MG63 (cell line): ENCODE measurements around the gene GLUD1. TPM values are rescaled to one million over a fixed set of nuclear protein-coding genes. Genes with fewer than 3 reads are reported as not detected.
"Not testable (repeated sequence)": the region's sequence is repeated elsewhere in the genome, so short reads cannot be mapped to it uniquely, and the experiment has no call there.

ENCODE experiments used
- DNase-seq: peaks from one replicate; pipeline ENCODE4 v3.0.0-alpha.2; 2020
- H3K27me3 ChIP-seq: fragments of 250-450 bp; sonication (Bioruptor Pico); 2 replicates; pipeline ENCODE4 v1.5.1; 2020; ENCODE audit warnings: mild to moderate bottlenecking, moderate library complexity
- H3K36me3 ChIP-seq: fragments of 250-450 bp; sonication (Bioruptor Pico); 2 replicates; pipeline ENCODE4 v1.5.1; 2020; ENCODE audit warnings: mild to moderate bottlenecking, moderate library complexity
- H3K4me3 ChIP-seq: fragments of 250-450 bp; sonication (Bioruptor Pico); 2 replicates; pipeline ENCODE4 v1.5.1; 2020; ENCODE audit warnings: mild to moderate bottlenecking, moderate library complexity
- H3K9me3 ChIP-seq: fragments of 250-450 bp; sonication (Bioruptor Pico); 2 replicates; pipeline ENCODE4 v1.5.1; 2020; ENCODE audit warnings: mild to moderate bottlenecking, moderate library complexity
- total RNA-seq: library from RNA; depleted of rRNA; stranded (reverse); fragments of >200 nt; shearing (Covaris generic); gene quantifications from 2 replicates; pipeline ENCODE4 v1.2.3, GENCODE V29; 2014; ENCODE audit warnings: low replicate concordance

Gene GLUD1
- total RNA-seq, 1 experiment from 2014 or later: 300 TPM

DNA sequence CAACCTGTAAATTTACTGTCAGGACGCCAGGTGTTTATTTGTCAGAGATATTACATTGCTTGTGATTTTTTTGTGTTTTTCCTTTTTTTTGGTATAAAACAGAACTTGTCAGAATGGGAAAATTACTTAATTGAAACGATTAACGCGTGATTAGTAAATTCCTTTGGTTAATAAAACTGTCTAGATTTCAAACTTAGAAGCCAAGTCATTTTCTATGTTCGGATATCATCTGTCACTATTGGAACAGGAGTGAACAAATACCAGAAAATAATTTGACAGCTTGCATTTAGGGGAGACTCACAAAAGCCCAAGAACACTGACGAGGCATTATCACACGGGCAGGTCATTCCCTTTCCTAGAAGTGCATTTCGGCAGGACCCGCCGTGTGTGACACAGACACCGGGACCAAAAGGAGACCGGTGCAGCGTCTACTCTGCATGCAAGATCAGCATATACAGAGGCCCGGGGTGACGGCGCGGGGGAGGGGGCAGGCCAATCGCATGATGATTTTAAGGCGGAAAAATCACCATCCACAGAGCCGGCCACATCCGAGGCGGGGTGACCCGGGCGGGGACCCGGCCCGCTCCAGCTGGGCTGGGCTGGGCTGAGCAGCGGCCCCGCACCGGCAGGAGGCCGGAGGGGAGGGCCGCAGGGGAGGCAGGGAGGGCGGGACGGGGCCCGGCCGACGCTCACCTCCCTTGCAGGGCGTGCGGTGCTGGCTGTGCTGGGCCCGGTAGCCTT is 841 bp downstream of the GLUD1 start:
- Histone ChIP-seq H3K27me3 (no peaks in the 10 kb centered on the region), H3K9me3 (no peaks in the 10 kb centered on the region), H3K4me3 (peak overlapping the region; percentile 67), H3K36me3 (peaks cover 41% of the 10 kb centered on the region)
- peak; percentile 62 for DNase-seq

DNA sequence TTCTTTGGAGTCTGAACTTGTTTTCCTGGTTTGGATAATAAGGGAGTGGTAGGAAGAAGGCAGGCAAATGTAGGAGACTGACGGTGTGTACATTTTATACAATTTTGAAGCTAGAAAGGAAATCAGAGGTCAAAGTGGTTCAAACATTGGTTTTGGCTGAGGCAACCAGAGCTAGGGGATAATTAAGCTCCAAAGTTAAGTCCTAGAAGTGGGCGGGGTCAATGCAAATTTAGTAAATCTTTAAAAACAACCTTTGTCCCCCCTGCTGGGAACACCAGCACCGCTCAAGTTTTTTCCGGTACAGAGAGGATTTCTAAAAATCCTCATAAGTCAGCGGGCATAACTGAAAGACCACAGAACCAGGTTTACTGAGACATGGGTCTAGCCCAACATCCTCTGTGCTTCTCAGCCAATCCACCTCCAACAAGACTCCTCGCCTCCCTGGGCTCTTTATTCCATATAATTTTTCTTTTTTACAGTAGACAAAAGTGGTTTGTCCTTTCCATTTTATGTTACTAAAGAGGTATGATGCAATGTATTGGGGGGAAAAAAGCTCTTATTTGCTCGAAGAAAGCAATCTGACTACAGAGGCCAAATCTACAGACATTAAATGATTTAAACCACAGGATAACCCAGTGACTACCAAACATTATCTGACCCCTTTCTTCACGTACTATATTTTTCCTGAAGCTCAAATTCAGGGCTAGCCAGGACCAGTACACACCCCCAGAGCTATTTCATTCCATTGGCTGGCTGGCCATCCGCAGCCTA is 1.6 kb downstream of the GLUD1 start:
- peak overlapping the region; percentile 67 for H3K4me3 ChIP-seq
- H3K27me3 ChIP-seq: no peaks in the 10 kb centered on the region
- H3K36me3 ChIP-seq: peaks cover 40% of the 10 kb centered on the region
- H3K9me3 ChIP-seq: no peaks in the 10 kb centered on the region
- DNase-seq: peak; percentile 15

DNA sequence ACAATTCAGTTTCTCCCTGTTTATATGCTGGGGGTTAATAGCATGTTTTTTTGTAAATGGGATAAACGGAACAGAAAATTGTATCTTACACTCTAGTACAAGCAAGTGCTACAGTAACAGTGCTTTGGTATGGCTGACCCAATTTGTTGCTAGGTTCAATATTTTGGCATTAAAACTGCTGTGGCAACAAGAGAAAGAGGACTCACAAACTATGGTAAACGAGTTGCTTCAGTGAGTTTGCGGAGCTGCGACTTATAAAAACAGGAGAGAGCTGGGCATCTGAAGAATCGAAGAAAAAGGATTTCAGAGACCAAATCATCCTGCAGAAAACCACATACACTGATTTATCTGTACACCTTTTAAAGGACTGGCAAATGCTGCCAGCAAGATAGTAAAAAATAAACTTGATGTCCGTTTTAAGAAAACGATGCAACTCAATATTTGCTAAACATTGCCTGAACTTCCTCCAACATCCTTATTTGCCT is 2.2 kb downstream of the GLUD1 start:
- H3K27me3 ChIP-seq: no peaks in the 10 kb centered on the region
- DNase-seq: no peak
- H3K9me3 ChIP-seq: no peaks in the 10 kb centered on the region
- H3K4me3 ChIP-seq: peak overlapping the region; percentile 67
- peaks cover 38% of the 10 kb centered on the region for H3K36me3 ChIP-seq

DNA sequence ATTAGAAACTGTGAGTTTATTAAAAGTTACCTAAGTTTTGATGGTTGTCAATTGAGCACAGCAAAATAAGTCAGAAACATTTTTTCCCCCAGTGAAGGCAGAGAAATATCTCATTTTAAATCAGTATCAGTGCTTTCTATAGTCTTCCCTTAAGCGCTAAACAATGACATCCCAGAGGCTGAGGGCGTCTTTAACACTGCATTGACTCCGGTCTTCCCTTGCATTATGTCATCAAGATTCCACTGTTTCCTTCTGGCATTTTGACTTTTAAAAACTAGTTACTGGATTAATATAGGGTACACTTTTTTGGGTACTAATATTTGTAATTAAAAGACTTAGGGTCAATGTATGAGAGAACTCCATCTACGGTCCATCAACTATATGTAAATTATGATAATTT is 3.9 kb downstream of the GLUD1 start:
- DNase-seq: no peak
- no peak overlapping the region for H3K4me3 ChIP-seq

DNA sequence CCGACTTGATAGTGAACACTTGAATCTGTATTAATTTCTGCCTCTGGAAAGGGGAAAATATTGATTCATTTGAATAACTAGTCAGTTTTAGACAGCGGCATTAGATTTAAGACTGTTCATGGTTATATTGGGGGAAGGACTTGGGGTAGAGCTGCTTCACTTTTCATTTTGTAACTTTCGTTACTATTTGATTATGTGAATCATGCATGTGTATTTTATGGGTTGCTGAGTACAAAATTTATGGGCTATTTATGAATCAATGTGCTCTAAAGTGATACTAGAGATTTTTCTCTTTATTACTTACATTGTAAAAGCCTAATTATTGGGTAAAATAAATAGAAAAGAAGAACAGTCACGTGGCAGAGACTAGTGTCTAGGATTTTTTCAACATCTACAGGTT is 4.9 kb downstream of the GLUD1 start:
- no peak for DNase-seq
- Histone ChIP-seq H3K27me3 (no peaks in the 10 kb centered on the region), H3K36me3 (peaks cover 43% of the 10 kb centered on the region), H3K4me3 (no peak overlapping the region), H3K9me3 (no peaks in the 10 kb centered on the region)

More for the DNA sequence above, 3.9 kb downstream of the GLUD1 start:
- no peaks in the 10 kb centered on the region for H3K27me3 ChIP-seq
- no peaks in the 10 kb centered on the region for H3K9me3 ChIP-seq
- peaks cover 40% of the 10 kb centered on the region for H3K36me3 ChIP-seq

DNA sequence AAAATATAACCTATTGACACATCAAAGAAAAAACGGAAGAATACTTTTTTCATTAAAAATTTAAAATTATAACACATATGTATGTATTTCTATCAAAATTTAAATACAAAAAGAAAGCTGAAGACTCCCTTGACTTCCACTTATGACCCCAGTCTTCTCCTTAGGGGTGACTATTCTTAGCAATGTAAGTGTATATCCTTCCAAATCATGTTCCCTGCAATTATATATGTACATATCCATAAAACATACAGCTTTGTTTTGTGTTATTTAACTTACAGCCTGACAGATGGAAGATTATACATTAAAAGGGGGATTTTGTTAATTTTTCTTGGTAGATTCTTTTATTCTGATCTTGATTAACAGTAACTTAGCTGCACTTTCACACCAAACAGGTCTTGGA is 9.1 kb downstream of the GLUD1 start:
- no peak for DNase-seq

DNA sequence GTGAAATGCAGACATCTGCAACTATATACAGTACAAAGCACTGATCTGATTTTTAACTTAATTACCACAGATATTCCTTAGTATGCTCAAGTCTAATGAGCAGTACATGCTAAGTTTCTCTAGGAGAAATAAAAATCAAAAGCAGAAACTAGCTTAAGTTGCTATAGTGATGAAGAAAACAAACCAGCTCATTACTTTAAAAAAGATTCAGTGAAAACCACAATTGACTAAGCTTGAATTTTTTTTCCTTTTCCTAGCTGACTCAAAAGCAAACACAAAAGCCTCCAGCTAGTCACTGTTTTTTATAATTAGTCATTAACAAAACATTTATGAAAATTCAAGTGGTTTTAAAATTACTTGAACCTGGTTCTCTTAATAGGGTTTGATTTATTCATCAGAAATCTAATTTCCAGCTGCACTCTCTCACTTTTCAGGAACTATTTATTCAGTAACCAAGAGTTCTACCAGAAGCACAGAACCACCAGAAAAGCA is 10.3 kb downstream of the GLUD1 start:
- not testable (repeated sequence) for H3K4me3 ChIP-seq, DNase-seq, H3K27me3 ChIP-seq, H3K9me3 ChIP-seq
- peaks cover 27% of the 10 kb centered on the region for H3K36me3 ChIP-seq

More for the DNA sequence above, 9.1 kb downstream of the GLUD1 start:
- no peaks in the 10 kb centered on the region for H3K27me3 ChIP-seq
- H3K4me3 ChIP-seq: no peak overlapping the region
- no peaks in the 10 kb centered on the region for H3K9me3 ChIP-seq
- H3K36me3 ChIP-seq: peaks cover 30% of the 10 kb centered on the region

DNA sequence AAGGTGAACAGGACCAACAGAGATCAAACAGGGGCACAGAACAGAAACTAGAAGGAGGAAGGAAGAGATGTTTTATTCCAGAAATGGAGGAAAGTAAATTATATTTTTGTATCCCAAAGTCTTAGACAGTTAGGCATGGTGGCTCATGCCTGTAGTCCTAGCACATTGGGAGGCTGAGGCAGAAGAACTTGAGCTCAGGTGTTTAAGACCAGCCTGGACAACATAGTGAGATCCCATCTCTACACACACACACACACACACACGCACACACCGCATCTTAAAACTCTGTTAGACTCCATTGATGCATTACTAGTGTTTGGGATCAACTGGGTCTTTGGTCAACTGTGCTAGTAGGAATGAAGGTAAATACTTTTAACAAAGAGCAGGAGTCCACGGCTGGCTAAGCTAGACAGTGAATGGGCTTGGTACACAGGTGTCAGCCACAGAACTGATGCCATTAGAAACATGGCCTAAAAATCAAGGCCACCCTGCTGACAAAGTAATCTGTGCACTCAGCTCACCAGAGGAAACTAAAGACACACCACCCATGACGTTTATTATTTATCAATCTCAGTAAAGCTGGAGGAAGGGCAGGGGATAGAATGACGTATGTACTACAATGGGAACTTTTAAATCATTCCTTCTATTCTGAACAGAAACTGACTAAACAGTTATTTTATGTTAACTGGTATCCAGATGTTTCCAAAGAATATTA is 10.9 kb downstream of the GLUD1 start:
- not testable (repeated sequence) for H3K27me3 ChIP-seq, H3K9me3 ChIP-seq, H3K4me3 ChIP-seq, DNase-seq
- peaks cover 22% of the 10 kb centered on the region for H3K36me3 ChIP-seq

DNA sequence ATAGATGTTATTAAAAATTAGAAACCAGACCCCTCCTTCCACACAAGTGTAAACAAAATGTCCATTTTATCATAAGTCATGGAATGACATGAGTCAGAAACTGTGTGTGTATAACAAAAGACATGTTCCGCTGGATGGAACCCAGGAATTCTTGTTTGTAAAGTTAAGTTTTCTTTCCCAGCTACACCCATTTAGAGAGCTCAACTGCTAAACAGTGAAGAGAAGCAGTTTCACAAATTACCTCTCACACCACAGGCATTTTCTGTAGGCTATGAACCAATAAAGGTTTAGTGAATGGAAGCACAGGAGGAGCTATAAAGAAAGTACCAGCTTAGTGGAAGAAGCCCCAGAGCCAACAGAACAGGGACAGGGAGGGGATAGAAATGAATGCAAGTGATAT is 12.4 kb downstream of the GLUD1 start:
- DNase-seq: peak; percentile 17
- H3K4me3 ChIP-seq: not testable (repeated sequence)
- peaks cover 15% of the 10 kb centered on the region for H3K36me3 ChIP-seq

DNA sequence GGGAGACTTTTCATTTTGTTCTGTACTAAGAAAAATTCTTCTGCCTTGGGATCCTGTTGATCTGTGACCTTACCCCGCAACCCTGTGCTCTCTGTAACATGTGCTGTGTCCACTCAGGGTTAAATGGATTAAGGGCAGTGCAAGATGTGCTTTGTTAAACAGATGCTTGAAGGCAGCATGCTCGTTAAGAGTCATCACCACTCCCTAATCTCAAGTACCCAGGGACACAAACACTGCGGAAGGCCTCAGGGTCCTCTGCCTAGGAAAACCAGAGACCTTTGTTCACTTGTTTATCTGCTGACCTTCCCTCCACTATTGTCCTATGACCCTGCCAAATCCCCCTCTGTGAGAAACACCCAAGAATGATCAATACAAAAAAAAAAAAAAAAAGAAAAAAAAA is 13.1 kb downstream of the GLUD1 start:
- peaks cover 11% of the 10 kb centered on the region for H3K36me3 ChIP-seq
- H3K4me3 ChIP-seq, H3K9me3 ChIP-seq, DNase-seq, H3K27me3 ChIP-seq: not testable (repeated sequence)

More for the DNA sequence above, 12.4 kb downstream of the GLUD1 start:
- H3K27me3 ChIP-seq, H3K9me3 ChIP-seq: not testable (repeated sequence)

DNA sequence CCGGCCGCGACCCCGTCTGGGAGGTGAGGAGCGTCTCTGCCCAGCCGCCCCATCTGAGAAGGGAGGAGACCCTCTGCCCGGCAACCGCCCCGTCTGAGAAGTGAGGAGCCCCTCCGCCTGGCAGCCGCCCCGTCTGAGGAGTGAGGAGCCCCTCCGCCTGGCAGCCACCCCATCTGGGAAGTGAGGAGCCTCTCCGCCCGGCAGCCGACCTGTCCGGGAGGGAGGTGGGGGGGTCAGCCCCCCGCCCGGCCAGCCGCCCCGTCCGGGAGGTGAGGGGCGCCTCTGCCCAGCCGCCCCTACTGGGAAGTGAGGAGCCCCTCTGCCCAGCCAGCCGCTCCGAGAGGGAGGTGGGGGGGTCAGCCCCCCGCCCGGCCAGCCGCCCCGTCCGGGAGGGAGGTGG is 14.0 kb downstream of the GLUD1 start:
- peaks cover 15% of the 10 kb centered on the region for H3K36me3 ChIP-seq
- not testable (repeated sequence) for H3K4me3 ChIP-seq, DNase-seq, H3K27me3 ChIP-seq, H3K9me3 ChIP-seq

DNA sequence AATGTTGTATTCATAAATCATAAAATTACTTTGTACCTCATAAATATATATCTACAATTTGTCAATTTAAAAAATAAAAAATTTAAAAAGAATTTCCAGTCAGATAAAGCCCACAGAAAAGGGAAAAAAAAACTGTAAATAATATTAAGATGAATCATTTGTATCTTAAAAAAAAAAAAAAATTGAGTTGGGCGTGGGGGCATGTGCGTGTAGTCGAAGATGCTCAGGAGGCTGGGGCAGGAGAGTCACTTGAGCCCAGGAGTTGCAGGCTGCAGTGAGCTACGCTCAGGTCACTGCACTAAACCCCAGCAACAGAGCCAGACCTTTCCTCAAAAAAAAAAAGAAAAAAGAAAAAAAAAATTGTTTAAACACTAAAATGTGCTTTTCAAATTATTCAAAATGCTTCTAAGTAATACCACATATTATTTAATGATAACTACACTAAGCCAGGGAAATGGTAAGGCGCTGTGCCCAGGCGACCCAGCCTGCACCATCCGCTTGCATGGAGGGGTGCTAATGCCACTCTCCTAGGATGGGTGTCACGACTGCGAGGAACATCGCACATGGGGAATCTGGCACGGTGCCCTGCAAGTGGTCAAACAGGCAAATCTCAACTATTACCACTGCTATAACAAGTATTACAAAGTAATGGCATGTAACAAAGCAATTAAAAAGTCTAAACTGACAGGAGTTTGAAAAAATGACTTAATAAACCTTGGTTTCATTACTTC is 15.4 kb downstream of the GLUD1 start:
- no peak for DNase-seq
- Histone ChIP-seq H3K27me3 (no peaks in the 10 kb centered on the region), H3K36me3 (peaks cover 18% of the 10 kb centered on the region), H3K9me3 (no peaks in the 10 kb centered on the region), H3K4me3 (no peak overlapping the region)

DNA sequence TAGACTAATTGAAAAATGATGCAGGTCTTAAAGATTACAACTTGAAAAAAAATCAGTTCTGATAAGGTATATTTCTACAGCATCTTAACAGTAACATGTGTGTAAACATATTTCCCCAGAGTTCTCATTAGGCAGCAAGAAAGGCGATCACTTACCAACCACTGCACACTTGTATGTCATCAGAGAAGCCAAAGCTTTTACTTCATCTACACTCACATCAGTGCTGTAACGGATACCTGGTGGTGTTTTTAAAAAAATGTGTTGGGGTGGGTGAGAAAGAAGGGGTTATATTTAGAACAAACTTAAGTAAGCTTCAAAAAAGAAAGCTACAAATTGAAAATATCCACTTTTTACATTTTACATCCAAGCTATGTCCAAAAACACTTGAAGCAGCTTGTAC is 18.2 kb downstream of the GLUD1 start:
- H3K4me3 ChIP-seq, H3K9me3 ChIP-seq, H3K27me3 ChIP-seq, DNase-seq: not testable (repeated sequence)
- H3K36me3 ChIP-seq: peaks cover 38% of the 10 kb centered on the region

DNA sequence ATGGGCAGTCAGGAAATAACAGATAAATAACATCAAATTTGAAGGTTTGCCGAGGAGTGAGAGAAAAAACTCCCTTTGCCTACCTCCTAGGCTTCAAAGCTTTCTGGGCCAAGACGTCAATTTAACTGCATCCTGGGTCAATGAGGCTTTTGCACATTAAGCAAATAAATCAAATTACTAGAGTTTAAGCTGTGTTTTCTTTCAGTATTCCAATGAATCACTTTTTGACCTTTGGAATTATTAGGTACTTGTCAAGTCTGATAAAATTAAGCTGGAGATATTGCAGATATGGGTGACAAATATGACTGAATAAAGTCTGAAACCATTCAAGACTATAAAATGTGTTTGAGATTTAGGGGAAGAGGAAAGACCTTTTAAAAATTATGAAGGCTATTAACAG is 22.2 kb downstream of the GLUD1 start:
- no peaks in the 10 kb centered on the region for H3K9me3 ChIP-seq
- H3K4me3 ChIP-seq: no peak overlapping the region
- no peaks in the 10 kb centered on the region for H3K27me3 ChIP-seq
- DNase-seq: no peak
- peaks cover 70% of the 10 kb centered on the region for H3K36me3 ChIP-seq

DNA sequence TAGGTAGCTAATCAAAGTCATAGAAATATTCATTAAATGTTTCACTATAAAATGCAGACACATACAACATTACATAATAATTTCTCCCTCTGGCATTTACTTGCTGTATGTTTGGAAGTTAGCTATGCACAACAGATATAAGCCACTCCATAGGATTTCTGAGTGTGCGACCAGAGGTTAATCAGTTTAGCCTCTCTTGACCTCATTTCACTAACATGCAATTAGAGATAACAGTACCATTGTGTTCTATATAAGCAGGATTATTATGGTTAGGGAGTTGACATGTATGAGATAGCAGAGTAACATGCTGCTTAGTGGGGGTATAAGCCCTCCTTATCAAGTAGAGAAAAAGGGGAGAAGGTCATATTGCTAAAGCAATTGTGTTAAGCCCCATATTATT is 26.4 kb downstream of the GLUD1 start:
- no peak overlapping the region for H3K4me3 ChIP-seq
- no peak for DNase-seq
- no peaks in the 10 kb centered on the region for H3K27me3 ChIP-seq
- peaks cover 85% of the 10 kb centered on the region for H3K36me3 ChIP-seq
- H3K9me3 ChIP-seq: no peaks in the 10 kb centered on the region

DNA sequence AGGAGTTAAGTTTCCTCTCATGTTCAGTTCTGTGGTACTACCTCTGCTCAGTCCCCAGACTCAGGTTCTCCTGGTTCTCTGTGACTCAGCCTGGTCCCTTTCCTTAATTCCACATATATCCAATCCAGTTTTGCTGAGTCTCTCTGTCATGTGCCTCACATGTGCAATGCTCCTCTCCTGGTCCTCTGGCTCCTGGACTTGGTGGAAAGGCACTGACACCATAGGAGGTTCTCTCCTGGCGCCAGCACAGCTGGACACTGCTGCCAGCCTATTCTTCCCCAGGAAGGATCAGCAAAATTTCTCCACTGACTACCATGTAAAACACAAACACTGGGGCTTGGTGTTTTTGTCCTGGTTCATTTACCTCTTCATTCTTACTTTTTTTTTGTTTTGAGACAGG is 27.8 kb downstream of the GLUD1 start:
- Histone ChIP-seq H3K36me3 (peaks cover 89% of the 10 kb centered on the region), H3K9me3 (no peaks in the 10 kb centered on the region), H3K27me3 (no peaks in the 10 kb centered on the region), H3K4me3 (no peak overlapping the region)
- DNase-seq: no peak
